Ishikawa (cell line): Measurements from ENCODE around the gene VASN.

ENCODE experiments used
- CREB1 ChIP-seq: IDR thresholded peaks from 2 replicates; pipeline ENCODE4 v1.6.1; 2012; ENCODE audit warnings: low read depth
- EP300 ChIP-seq: IDR thresholded peaks from 2 replicates; pipeline ENCODE4 v1.6.1; 2012; ENCODE audit warnings: borderline replicate concordance
- FOXM1 ChIP-seq: IDR thresholded peaks from 2 replicates; pipeline ENCODE4 v1.6.1; 2012; ENCODE audit warnings: low read depth, borderline replicate concordance
- NFIC ChIP-seq: IDR thresholded peaks from 2 replicates; pipeline ENCODE4 v1.6.1; 2012
- RAD21 ChIP-seq: IDR thresholded peaks from 2 replicates; pipeline ENCODE4 v1.6.1; 2012; ENCODE audit warnings: low read depth
- TF ChIP-seq, protein P1 (sequence below): IDR thresholded peaks from 2 replicates; pipeline ENCODE4 v1.6.1; 2012; ENCODE audit warnings: low read depth, mild to moderate bottlenecking
- TF ChIP-seq, protein P2 (sequence below): IDR thresholded peaks from 2 replicates; pipeline ENCODE4 v1.6.1; 2012

DNA sequence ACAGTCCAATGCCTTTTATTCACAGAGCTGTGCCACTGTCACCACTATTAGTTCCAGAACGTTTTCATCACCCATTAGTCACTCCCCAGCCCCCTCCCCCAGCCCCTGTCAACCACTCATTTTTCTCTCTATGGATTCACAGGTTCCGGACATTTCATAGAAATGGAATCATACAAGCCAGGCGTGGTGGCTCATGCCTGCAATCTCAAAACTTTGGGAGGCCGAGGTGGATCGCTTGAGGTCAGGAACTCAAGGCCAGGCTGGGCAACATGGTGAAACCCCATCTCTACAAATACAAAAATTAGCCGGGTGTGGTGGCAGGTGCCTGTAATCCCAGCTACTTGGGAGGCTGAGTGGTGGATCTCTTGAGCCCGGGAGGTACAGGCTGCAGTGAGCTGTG is 19.8 kb upstream of the VASN start:
- no peak for TF ChIP-seq CREB1
- TF ChIP-seq, protein P1, sequence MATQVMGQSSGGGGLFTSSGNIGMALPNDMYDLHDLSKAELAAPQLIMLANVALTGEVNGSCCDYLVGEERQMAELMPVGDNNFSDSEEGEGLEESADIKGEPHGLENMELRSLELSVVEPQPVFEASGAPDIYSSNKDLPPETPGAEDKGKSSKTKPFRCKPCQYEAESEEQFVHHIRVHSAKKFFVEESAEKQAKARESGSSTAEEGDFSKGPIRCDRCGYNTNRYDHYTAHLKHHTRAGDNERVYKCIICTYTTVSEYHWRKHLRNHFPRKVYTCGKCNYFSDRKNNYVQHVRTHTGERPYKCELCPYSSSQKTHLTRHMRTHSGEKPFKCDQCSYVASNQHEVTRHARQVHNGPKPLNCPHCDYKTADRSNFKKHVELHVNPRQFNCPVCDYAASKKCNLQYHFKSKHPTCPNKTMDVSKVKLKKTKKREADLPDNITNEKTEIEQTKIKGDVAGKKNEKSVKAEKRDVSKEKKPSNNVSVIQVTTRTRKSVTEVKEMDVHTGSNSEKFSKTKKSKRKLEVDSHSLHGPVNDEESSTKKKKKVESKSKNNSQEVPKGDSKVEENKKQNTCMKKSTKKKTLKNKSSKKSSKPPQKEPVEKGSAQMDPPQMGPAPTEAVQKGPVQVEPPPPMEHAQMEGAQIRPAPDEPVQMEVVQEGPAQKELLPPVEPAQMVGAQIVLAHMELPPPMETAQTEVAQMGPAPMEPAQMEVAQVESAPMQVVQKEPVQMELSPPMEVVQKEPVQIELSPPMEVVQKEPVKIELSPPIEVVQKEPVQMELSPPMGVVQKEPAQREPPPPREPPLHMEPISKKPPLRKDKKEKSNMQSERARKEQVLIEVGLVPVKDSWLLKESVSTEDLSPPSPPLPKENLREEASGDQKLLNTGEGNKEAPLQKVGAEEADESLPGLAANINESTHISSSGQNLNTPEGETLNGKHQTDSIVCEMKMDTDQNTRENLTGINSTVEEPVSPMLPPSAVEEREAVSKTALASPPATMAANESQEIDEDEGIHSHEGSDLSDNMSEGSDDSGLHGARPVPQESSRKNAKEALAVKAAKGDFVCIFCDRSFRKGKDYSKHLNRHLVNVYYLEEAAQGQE, result no peak
- no peak for TF ChIP-seq EP300
- TF ChIP-seq, protein P2, sequence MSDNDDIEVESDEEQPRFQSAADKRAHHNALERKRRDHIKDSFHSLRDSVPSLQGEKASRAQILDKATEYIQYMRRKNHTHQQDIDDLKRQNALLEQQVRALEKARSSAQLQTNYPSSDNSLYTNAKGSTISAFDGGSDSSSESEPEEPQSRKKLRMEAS, result no peak
- no peak for TF ChIP-seq NFIC
- TF ChIP-seq RAD21, result no peak
- TF ChIP-seq FOXM1, result no peak
